DND-41 (cell line): ENCODE data around the gene AMD1.

ENCODE experiments used
- CTCF ChIP-seq: IDR thresholded peaks from 2 replicates; pipeline ENCODE4 v1.5.1; 2012; ENCODE audit warnings: borderline replicate concordance, low read length, moderate library complexity, mild to moderate bottlenecking; ENCODE audit not compliant: poor library complexity, severe bottlenecking; ENCODE audit errors: extremely low read depth
- EZH2 ChIP-seq: IDR thresholded peaks from 3 replicates; pipeline ENCODE4 v1.6.1; 2012; ENCODE audit warnings: borderline replicate concordance, low read depth, mild to moderate bottlenecking, moderate library complexity, low read length, inconsistent platforms; ENCODE audit not compliant: severe bottlenecking

DNA sequence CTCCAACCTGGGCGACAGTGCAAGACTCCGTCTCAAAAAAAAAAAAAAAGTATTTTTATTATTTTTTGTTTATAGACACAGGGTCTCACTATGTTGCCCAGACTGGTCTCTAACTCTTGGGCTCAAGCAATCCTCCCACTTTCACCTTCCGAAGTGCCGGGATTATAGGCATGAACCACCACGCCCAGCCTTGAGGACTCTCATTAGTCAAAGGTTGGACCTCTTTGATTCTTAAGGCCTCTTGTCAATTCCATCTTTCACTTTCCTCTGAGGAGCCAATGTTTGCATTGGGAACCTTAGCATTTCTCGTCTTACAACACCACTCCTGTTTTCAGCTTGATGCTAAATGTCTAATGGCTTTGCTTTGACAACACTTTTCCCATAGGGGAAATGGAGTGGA, 43.2 kb upstream of the AMD1 start:
- TF ChIP-seq CTCF (no peak), EZH2 (no peak)
